Neural cell (in vitro differentiated cells): ENCODE data around the gene TFCP2.

Experiments
- EP300 ChIP-seq: fragments of 450-650 bp; conservative IDR thresholded peaks from 2 replicates; pipeline ENCODE4 v1.6.1; 2014; ENCODE audit warnings: antibody characterized with exemption, mild to moderate bottlenecking, moderate library complexity; ENCODE audit not compliant: poor library complexity, severe bottlenecking
- TF ChIP-seq, protein P1 (sequence below): fragments of 450-650 bp; IDR thresholded peaks from 2 replicates; pipeline ENCODE4 v1.5.1; 2014; ENCODE audit warnings: antibody characterized with exemption, mild to moderate bottlenecking, moderate library complexity; ENCODE audit not compliant: poor library complexity, severe bottlenecking
- TF ChIP-seq, protein P2 (sequence below): IDR thresholded peaks from 2 replicates; pipeline ENCODE4 v1.6.1; 2012; ENCODE audit warnings: borderline replicate concordance

DNA sequence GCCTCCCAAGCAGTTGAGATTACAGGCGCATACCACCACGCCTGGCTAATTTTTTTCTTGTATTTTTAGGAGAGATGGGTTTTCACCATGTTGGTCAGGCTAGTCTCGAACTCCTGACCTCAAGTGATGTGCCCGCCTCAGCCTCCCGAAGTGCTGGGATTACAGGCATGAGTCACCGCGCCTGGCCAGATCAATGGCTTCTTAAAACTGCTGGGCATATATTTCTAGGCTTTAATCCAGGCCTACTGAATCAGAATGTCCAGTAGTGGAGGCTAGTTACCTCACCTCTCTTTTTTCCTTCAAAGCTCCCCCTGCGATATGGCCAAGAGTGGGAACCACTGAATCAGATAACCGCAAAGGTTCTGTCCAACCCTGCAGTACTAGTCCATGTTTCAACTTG lies 27.9 kb upstream of the TFCP2 start:
- TF ChIP-seq, protein P1, sequence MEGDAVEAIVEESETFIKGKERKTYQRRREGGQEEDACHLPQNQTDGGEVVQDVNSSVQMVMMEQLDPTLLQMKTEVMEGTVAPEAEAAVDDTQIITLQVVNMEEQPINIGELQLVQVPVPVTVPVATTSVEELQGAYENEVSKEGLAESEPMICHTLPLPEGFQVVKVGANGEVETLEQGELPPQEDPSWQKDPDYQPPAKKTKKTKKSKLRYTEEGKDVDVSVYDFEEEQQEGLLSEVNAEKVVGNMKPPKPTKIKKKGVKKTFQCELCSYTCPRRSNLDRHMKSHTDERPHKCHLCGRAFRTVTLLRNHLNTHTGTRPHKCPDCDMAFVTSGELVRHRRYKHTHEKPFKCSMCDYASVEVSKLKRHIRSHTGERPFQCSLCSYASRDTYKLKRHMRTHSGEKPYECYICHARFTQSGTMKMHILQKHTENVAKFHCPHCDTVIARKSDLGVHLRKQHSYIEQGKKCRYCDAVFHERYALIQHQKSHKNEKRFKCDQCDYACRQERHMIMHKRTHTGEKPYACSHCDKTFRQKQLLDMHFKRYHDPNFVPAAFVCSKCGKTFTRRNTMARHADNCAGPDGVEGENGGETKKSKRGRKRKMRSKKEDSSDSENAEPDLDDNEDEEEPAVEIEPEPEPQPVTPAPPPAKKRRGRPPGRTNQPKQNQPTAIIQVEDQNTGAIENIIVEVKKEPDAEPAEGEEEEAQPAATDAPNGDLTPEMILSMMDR, result no peak
- TF ChIP-seq EP300, result no peak
- TF ChIP-seq, protein P2, sequence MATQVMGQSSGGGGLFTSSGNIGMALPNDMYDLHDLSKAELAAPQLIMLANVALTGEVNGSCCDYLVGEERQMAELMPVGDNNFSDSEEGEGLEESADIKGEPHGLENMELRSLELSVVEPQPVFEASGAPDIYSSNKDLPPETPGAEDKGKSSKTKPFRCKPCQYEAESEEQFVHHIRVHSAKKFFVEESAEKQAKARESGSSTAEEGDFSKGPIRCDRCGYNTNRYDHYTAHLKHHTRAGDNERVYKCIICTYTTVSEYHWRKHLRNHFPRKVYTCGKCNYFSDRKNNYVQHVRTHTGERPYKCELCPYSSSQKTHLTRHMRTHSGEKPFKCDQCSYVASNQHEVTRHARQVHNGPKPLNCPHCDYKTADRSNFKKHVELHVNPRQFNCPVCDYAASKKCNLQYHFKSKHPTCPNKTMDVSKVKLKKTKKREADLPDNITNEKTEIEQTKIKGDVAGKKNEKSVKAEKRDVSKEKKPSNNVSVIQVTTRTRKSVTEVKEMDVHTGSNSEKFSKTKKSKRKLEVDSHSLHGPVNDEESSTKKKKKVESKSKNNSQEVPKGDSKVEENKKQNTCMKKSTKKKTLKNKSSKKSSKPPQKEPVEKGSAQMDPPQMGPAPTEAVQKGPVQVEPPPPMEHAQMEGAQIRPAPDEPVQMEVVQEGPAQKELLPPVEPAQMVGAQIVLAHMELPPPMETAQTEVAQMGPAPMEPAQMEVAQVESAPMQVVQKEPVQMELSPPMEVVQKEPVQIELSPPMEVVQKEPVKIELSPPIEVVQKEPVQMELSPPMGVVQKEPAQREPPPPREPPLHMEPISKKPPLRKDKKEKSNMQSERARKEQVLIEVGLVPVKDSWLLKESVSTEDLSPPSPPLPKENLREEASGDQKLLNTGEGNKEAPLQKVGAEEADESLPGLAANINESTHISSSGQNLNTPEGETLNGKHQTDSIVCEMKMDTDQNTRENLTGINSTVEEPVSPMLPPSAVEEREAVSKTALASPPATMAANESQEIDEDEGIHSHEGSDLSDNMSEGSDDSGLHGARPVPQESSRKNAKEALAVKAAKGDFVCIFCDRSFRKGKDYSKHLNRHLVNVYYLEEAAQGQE, result no peak
